Ishikawa (cell line): Measurements from ENCODE around the gene FAM163B.

Experiments
- CEBPB ChIP-seq: IDR thresholded peaks from 2 replicates; pipeline ENCODE4 v1.6.1; 2012
- CREB1 ChIP-seq: IDR thresholded peaks from 2 replicates; pipeline ENCODE4 v1.6.1; 2012; ENCODE audit warnings: low read depth
- EGR1 ChIP-seq: IDR thresholded peaks from 2 replicates; pipeline ENCODE4 v1.6.1; 2012
- EP300 ChIP-seq: IDR thresholded peaks from 2 replicates; pipeline ENCODE4 v1.6.1; 2012; ENCODE audit warnings: borderline replicate concordance
- FOXM1 ChIP-seq: IDR thresholded peaks from 2 replicates; pipeline ENCODE4 v1.6.1; 2012; ENCODE audit warnings: low read depth, borderline replicate concordance
- NFIC ChIP-seq: IDR thresholded peaks from 2 replicates; pipeline ENCODE4 v1.6.1; 2012
- RAD21 ChIP-seq: IDR thresholded peaks from 2 replicates; pipeline ENCODE4 v1.6.1; 2012; ENCODE audit warnings: low read depth
- TAF1 ChIP-seq: IDR thresholded peaks from 2 replicates; pipeline ENCODE4 v1.6.1; 2012; ENCODE audit warnings: low read depth, mild to moderate bottlenecking
- TCF12 ChIP-seq: IDR thresholded peaks from 2 replicates; pipeline ENCODE4 v1.6.1; 2012; ENCODE audit warnings: low read depth
- TEAD4 ChIP-seq: IDR thresholded peaks from 2 replicates; pipeline ENCODE4 v1.6.1; 2012
- USF1 ChIP-seq: IDR thresholded peaks from 2 replicates; pipeline ENCODE4 v1.6.1; 2012
- YY1 ChIP-seq: IDR thresholded peaks from 2 replicates; pipeline ENCODE4 v1.6.1; 2012; ENCODE audit warnings: low read depth
- TF ChIP-seq, protein P1 (sequence below): IDR thresholded peaks from 2 replicates; pipeline ENCODE4 v1.6.1; 2012; ENCODE audit warnings: low read depth, mild to moderate bottlenecking

DNA sequence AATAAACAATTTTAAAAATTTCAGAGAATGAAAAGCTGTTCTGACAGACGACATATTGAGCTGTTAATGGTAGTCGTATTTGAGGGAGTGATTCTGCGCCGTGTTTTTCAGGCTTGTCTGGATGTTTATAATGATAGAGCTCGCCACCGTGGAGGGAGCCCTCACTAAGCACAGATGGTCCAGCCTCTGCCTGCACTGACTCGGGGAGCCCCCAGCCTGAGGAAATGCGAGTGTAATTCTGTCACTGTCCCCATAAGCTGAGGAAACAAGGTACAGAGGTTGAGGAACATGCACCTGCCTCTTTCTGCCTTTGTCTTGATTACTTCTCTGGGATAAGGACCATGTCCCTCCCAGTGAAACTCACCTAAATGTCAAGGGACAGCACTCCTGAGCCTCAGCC, 19.6 kb upstream of the FAM163B start:
- TF ChIP-seq YY1 (no peak), CEBPB (no peak), CREB1 (no peak), TAF1 (no peak), EP300 (no peak), USF1 (no peak), NFIC (no peak), RAD21 (no peak), TEAD4 (no peak), FOXM1 (no peak), TCF12 (no peak), EGR1 (no peak)
- TF ChIP-seq, protein P1, sequence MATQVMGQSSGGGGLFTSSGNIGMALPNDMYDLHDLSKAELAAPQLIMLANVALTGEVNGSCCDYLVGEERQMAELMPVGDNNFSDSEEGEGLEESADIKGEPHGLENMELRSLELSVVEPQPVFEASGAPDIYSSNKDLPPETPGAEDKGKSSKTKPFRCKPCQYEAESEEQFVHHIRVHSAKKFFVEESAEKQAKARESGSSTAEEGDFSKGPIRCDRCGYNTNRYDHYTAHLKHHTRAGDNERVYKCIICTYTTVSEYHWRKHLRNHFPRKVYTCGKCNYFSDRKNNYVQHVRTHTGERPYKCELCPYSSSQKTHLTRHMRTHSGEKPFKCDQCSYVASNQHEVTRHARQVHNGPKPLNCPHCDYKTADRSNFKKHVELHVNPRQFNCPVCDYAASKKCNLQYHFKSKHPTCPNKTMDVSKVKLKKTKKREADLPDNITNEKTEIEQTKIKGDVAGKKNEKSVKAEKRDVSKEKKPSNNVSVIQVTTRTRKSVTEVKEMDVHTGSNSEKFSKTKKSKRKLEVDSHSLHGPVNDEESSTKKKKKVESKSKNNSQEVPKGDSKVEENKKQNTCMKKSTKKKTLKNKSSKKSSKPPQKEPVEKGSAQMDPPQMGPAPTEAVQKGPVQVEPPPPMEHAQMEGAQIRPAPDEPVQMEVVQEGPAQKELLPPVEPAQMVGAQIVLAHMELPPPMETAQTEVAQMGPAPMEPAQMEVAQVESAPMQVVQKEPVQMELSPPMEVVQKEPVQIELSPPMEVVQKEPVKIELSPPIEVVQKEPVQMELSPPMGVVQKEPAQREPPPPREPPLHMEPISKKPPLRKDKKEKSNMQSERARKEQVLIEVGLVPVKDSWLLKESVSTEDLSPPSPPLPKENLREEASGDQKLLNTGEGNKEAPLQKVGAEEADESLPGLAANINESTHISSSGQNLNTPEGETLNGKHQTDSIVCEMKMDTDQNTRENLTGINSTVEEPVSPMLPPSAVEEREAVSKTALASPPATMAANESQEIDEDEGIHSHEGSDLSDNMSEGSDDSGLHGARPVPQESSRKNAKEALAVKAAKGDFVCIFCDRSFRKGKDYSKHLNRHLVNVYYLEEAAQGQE: no peak
